Activated CD8-positive, alpha-beta memory T cell treated with anti-CD3 and anti-CD28 coated beads, Interleukin-2, amount 50 U/mL, for 24 hours (primary cell): ENCODE results near the gene SHISA7.
"Not testable (repeated sequence)": the region's sequence is repeated elsewhere in the genome, so short reads cannot be mapped to it uniquely, and the experiment has no call there.

ENCODE experiments used
- DNase-seq: peaks from one replicate; pipeline ENCODE4 v3.0.0-alpha.2; 2020; ENCODE audit errors: extremely low read depth

Gene SHISA7

GRCh38 chr19:55463583-55464031, 20.5 kb upstream of the SHISA7 start:
- DNase-seq = no peak

- DNase-seq = no peak
Measured at GRCh38 chr19:55462722-55463121, 19.6 kb upstream of the SHISA7 start.

GRCh38 chr19:55461974-55462626, 19.0 kb upstream of the SHISA7 start:
- DNase-seq = no peak

GRCh38 chr19:55461259-55461973, 18.3 kb upstream of the SHISA7 start, which contains the start of gene ISOC2:
ISOC2 (minus strand) TSS chr19:55461642; CDS start chr19:55456486, 5,156 bp downstream.
- DNase-seq = peak; percentile 100

GRCh38 chr19:55460670-55461258, 17.7 kb upstream of the SHISA7 start:
- no peak for DNase-seq

GRCh38 chr19:55459950-55460657, 17.0 kb upstream of the SHISA7 start:
- DNase-seq = no peak

GRCh38 chr19:55459551-55459949, 16.4 kb upstream of the SHISA7 start:
- DNase-seq = no peak

- no peak for DNase-seq
Measured at GRCh38 chr19:55457683-55458457, 14.8 kb upstream of the SHISA7 start.

- no peak for DNase-seq
Measured at GRCh38 chr19:55456347-55456746, 13.2 kb upstream of the SHISA7 start.

- DNase-seq = no peak
Measured at GRCh38 chr19:55455576-55456235, 12.6 kb upstream of the SHISA7 start.

- DNase-seq = no peak
Measured at GRCh38 chr19:55454787-55455243, 11.7 kb upstream of the SHISA7 start.

GRCh38 chr19:55453511-55454260, 10.6 kb upstream of the SHISA7 start:
- no peak for DNase-seq

GRCh38 chr19:55452749-55453346, 9.7 kb upstream of the SHISA7 start:
- no peak for DNase-seq

GRCh38 chr19:55451965-55452748, 9.1 kb upstream of the SHISA7 start:
- no peak for DNase-seq

GRCh38 chr19:55451163-55451964, 8.3 kb upstream of the SHISA7 start:
- no peak for DNase-seq

GRCh38 chr19:55449469-55449868, 6.4 kb upstream of the SHISA7 start:
- DNase-seq = no peak

- DNase-seq = not testable (repeated sequence)
Measured at GRCh38 chr19:55448175-55448490, 5.0 kb upstream of the SHISA7 start.
